Stimulated activated CD4-positive, alpha-beta T cell treated with anti-CD3 and anti-CD28 coated beads, TNF-alpha, amount 100 ng/mL, for 24 hours (primary cell): ENCODE data around the gene RNASE8.

ENCODE experiments used
- DNase-seq, 3 experiments: peaks; one replicate each; pipeline ENCODE4 v3.0.0-alpha.2; 2020; ENCODE audit warnings: low read depth in 3 of 3

The RNASE8 gene

GRCh38 chr14:21072781-21073339 lies 15.2 kb downstream of the RNASE8 start:
- no peak for DNase-seq

- no peak for DNase-seq
Observed at GRCh38 chr14:21073921-21074320, 16.3 kb downstream of the RNASE8 start.

GRCh38 chr14:21074398-21075272 lies 17.0 kb downstream of the RNASE8 start:
- DNase-seq = no peak

GRCh38 chr14:21075719-21076437 lies 18.3 kb downstream of the RNASE8 start:
- DNase-seq = no peak

DNA sequence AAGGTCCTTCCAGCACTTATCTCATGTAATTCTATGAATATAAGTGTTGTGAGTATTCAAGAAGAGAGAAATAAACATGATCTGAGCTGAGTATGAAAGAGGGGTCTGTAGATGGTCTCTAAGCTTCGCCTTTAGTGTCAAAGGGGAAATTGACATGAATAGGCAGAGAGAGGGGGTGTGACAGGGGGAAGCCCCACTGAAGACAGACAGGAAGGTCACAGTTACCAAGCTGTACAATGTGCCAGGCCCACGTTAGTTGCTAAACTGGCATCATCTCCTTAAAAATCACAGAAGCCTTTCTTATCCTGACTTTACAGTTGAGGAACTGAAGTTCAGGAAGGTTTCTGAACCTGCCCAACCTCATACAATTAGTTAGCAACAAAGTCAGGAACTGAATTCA lies 20.1 kb downstream of the RNASE8 start:
- DNase-seq = no peak

DNA sequence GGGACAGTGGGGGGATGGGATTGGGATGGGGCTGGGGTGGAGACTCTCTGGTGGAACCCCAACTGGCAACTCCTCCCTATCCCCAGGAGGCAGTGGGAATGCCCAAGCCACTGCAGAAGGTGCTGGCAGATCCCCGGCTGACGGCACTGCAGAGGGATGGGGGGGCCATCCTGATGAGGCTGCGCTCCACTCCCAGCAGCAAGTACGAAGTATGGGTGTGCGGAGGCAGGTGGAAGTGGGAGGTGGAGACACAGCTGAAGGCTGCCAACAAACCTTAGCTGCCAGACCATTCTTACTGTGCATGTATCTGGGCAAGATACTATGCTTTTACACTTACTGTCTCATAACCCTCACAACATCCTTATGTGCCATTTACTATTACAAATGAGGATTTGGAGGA lies 20.7 kb downstream of the RNASE8 start:
- no peak for DNase-seq

DNA sequence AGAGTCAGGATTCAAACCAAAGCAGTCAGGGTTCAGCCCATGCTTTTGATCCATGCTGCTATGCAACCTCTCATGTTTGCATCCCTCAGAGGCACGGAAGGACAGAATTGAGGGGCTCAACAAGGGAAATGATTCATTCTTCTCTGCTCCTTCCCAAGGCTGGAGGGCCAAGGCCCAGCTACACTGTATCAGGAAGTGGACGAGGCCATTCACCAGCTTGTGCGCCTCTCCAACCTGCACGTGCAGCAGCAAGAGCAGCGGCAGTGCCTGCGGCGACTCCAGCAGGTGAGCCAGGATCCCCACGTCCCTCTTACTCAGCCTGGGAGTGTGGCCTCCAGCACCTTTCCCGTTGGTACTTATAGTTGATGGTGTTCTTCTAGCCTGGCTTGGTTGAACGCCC lies 21.1 kb downstream of the RNASE8 start:
- no peak for DNase-seq

GRCh38 chr14:21081521-21082142 lies 24.0 kb downstream of the RNASE8 start:
- DNase-seq = no peak

DNA sequence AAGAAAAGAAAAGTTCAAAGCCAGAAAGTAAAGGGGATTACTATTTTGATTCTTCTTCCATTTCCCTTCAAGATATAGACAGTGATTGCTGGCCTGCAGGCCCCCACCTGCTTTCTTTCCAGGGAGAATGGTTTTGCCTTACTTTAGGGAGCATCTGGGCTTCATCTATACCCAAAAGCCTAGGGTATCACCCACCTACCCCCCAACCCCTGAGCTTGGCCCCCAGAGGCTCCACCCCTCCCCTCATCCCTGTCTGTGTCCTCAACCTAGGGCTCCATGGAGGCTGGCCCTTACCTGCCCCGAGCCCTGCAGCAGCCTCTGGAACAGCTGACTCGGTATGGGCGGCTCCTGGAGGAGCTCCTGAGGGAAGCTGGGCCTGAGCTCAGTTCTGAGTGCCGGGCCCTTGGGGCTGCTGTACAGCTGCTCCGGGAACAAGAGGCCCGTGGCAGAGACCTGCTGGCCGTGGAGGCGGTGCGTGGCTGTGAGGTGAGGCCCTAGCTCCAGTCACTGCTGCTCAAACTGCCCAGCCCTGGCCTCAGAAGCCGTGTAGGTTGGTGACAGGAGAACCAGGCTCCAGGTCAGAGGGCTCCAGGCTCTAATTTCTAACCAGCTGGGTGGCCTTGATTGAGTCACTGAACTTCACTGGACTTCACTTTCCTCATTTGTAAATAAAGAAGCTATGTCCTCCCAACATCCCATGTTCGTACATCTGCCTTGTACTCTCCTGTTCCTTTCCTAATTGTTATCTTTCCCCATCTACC lies 26.1 kb downstream of the RNASE8 start:
- DNase-seq = no peak

GRCh38 chr14:21084396-21084795 lies 26.8 kb downstream of the RNASE8 start:
- DNase-seq = no peak

GRCh38 chr14:21084998-21085853 lies 27.6 kb downstream of the RNASE8 start:
- DNase-seq = no peak

DNA sequence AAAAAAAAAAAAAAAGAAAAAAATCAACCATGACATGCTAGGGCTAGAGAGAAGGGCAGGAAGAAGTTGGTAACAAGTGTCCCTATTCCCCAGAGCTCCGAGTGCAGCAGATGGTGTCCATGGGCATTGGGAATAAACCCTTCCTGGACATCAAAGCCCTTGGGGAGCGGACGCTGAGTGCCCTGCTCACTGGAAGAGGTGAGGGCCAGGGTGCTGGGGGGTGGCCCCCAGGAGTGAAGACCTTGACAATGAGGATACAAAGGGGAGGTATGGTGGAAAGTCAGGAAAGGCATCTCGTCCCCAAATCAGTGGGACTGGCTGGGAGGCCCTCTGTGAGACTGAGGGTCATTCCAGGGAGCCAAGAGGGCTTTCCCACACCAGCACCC lies 29.3 kb downstream of the RNASE8 start:
- DNase-seq = no peak

GRCh38 chr14:21087294-21088091 lies 29.9 kb downstream of the RNASE8 start:
- no peak for DNase-seq

DNA sequence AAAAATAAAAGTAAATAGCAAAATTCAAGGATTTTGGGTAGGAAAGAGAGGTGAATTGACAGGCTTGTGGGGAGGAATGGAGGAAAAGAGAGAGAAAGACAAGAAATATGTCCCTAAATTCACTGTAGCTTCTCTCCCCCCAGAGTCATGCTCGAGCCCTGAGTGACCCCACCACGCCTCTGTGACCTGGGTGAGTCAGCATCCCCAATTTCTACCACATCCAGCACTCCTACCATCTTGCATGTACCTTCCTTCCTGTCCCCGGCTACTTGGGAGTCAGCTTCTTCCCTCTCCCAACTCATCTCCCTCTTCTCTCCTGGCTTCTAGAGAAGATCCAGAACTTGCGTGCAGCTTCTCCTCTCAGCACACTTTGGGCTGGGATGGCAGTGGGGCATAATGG lies 31.1 kb downstream of the RNASE8 start:
- no peak for DNase-seq

GRCh38 chr14:21089271-21089670 lies 31.6 kb downstream of the RNASE8 start:
- no peak for DNase-seq

GRCh38 chr14:21089877-21090193 lies 32.2 kb downstream of the RNASE8 start:
- DNase-seq = no peak

DNA sequence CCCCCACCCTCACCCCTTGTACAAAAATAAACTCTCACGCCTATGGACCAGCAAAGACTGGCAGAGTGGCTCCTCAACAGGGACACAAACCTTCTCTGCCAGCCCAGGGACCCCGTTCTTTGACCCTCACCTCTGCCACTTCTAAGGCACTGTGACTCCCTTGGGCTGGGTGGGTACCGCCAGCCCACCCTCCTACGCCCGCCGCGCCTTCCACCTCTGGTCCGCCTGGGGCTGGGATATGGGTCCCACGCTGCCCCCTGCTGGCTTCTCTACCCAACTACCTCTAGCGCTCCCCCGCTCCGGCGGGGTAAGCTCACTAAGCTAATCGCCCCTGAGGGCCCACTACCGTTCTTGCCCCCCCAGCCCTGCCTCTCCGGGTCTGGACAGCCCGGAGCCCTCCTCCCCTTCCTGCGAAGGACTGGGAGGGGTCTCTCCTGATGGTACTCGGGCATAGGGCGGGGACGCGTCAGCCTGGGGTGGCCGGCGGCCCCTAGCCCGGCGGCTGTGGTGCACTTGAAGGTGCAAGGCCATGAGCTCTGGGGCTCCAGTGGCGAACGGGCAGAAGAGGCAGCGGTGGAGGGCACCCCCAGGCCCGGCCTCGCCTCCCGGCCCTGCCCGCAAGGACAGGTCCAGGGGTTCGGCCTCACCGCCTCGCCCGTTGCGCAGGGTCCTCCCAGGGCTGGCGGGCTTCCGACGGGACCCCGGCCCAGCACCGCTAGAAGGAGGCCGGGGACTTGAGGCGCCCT lies 32.7 kb downstream of the RNASE8 start:
- DNase-seq = peak in 1 of 3 experiments; percentile 40

- no peak for DNase-seq
Observed at GRCh38 chr14:21090940-21091663, 33.5 kb downstream of the RNASE8 start.
